Endothelial cell of umbilical vein (primary cell): ENCODE measurements around the gene RTP1. TPM values are rescaled to one million over a fixed set of nuclear protein-coding genes. Genes with fewer than 3 reads are reported as not detected.

Experiments
- BruUV-seq: library from RNA; stranded (reverse); fragments of 400-500 nt; replicated peaks from 2 replicates; lab custom pipeline; 2021; lab: Mats Ljungman, UMichigan
- CTCF ChIA-PET: fragments of 300-600, 350-600 bp; sonication (Branson Sonifier 250); formaldehyde crosslinking; loops from one replicate; lab custom pipeline; 2021; ENCODE audit warnings: antibody characterized with exemption, inconsistent platforms; lab: Charles Lee
- POLR2A ChIA-PET: fragments of 300-600, 350-600 bp; sonication (Branson Sonifier 250); formaldehyde crosslinking; loops from one replicate; lab custom pipeline; 2021; ENCODE audit warnings: antibody characterized with exemption, inconsistent platforms; lab: Charles Lee
- DNase-seq: peaks from one replicate; pipeline ENCODE4 v3.0.0-alpha.2; 2011; ENCODE audit warnings: low read depth, low spot score
- FAIRE-seq: peaks from 2 replicates; lab custom pipeline; 2011; peaks lifted over from hg19 to GRCh38; lab: Jason Lieb, UNC
- H2AFZ ChIP-seq: 2 replicates; pipeline ENCODE4 v1.6.0; 2012; ENCODE audit warnings: low read depth, low read length, control low read depth, inconsistent platforms
- H3K27ac ChIP-seq: 2 replicates; pipeline ENCODE4 v1.5.1; 2011; ENCODE audit warnings: low read depth, mild to moderate bottlenecking, control low read depth, low read length, moderate library complexity; ENCODE audit not compliant: insufficient read depth
- H3K27me3 ChIP-seq, 2 experiments: 2 replicates each; pipeline versions ENCODE4 v1.6.0 to v1.6.1; 2011; ENCODE audit warnings: low read length in 2 of 2, mixed read lengths in 1 of 2; ENCODE audit not compliant: control insufficient read depth in 2 of 2, insufficient read depth in 2 of 2
- H3K36me3 ChIP-seq, 2 experiments: 2 replicates in 1 of 2; 3 replicates in 1 of 2; pipeline ENCODE4 v1.5.1; 2011; ENCODE audit warnings: low read length in 2 of 2, mild to moderate bottlenecking in 1 of 2, moderate library complexity in 1 of 2; ENCODE audit not compliant: control insufficient read depth in 2 of 2, insufficient read depth in 2 of 2; ENCODE audit errors: extremely low read depth in 1 of 2
- H3K4me1 ChIP-seq: 3 replicates; pipeline ENCODE4 v1.5.1; 2011; ENCODE audit warnings: mild to moderate bottlenecking, low read length; ENCODE audit not compliant: control insufficient read depth, insufficient read depth; ENCODE audit errors: extremely low read depth
- H3K4me2 ChIP-seq: 2 replicates; pipeline ENCODE4 v1.6.1; 2011; ENCODE audit warnings: low read length, control low read depth, mixed read lengths; ENCODE audit not compliant: insufficient read depth
- H3K4me3 ChIP-seq, 3 experiments: fragments of 200-600 bp in 1 of 3; sonication (generic), shearing (Covaris generic) in 1 of 3; replicated peaks in 1 of 3; 2 replicates each; pipeline ENCODE4 v1.5.1; 2011 to 2016; ENCODE audit warnings: control low read depth in 3 of 3, low read length in 3 of 3, mild to moderate bottlenecking in 2 of 3, inconsistent platforms in 1 of 3, low read depth in 1 of 3, moderate library complexity in 1 of 3; ENCODE audit not compliant: insufficient read depth in 1 of 3
- H3K79me2 ChIP-seq: 2 replicates; pipeline ENCODE4 v1.6.0; 2012; ENCODE audit warnings: low read length, inconsistent platforms; ENCODE audit not compliant: control insufficient read depth, insufficient read depth
- H3K9ac ChIP-seq: replicated peaks from 2 replicates; pipeline ENCODE3; 2011; ENCODE audit warnings: low read length, control low read depth; ENCODE audit not compliant: insufficient read depth; ENCODE audit errors: extremely low read depth
- H3K9me1 ChIP-seq: replicated peaks from 3 replicates; pipeline ENCODE4 v1.6.0; 2011; ENCODE audit warnings: mild to moderate bottlenecking, low read length; ENCODE audit not compliant: control insufficient read depth, insufficient read depth; ENCODE audit errors: extremely low read depth
- H3K9me3 ChIP-seq: replicated peaks from 2 replicates; pipeline ENCODE4 v1.5.1; 2012; ENCODE audit warnings: low read length, inconsistent platforms; ENCODE audit not compliant: control insufficient read depth, insufficient read depth
- H4K20me1 ChIP-seq: replicated peaks from 2 replicates; pipeline ENCODE3; 2011; ENCODE audit warnings: mild to moderate bottlenecking, low read length; ENCODE audit not compliant: control insufficient read depth, insufficient read depth; ENCODE audit errors: extremely low read depth
- EZH2 ChIP-seq: IDR thresholded peaks from 2 replicates; pipeline ENCODE4 v1.6.1; 2012; ENCODE audit warnings: borderline replicate concordance, low read depth, mild to moderate bottlenecking, moderate library complexity, low read length, inconsistent platforms; ENCODE audit not compliant: severe bottlenecking
- FOS ChIP-seq: IDR thresholded peaks from 2 replicates; pipeline ENCODE4 v1.6.1; 2011; ENCODE audit warnings: mild to moderate bottlenecking, low read length, moderate library complexity, borderline replicate concordance; ENCODE audit not compliant: insufficient read depth
- GATA2 ChIP-seq: IDR thresholded peaks from 2 replicates; pipeline ENCODE4 v1.7.0; 2011; ENCODE audit warnings: low read depth, mild to moderate bottlenecking, moderate library complexity, mixed read lengths, low read length; ENCODE audit not compliant: insufficient read length, insufficient read depth
- MAX ChIP-seq: IDR thresholded peaks from 2 replicates; pipeline ENCODE4 v1.6.1; 2011; ENCODE audit not compliant: insufficient read depth, insufficient read length
- MYC ChIP-seq: IDR thresholded peaks from one replicate; pipeline ENCODE4 v1.6.1; 2011; ENCODE audit warnings: mild to moderate bottlenecking, low read depth, low read length
- POLR2A ChIP-seq: IDR thresholded peaks from 2 replicates; pipeline ENCODE4 v1.6.1; 2012; ENCODE audit warnings: low read depth, mild to moderate bottlenecking, control low read depth, low read length
- POLR2AphosphoS5 ChIP-seq: IDR thresholded peaks from 2 replicates; pipeline ENCODE4 v1.6.1; 2012; ENCODE audit warnings: low read depth, mild to moderate bottlenecking, control low read depth, low read length, moderate library complexity; ENCODE audit not compliant: insufficient read depth
- dilution Hi-C: fragments of 300-500 bp; cut with MboI; formaldehyde crosslinking; loops from one replicate; pipeline ENCODE4 v1.15.0; 2019; ENCODE audit warnings: low sequenced_read_pairs; ENCODE audit not compliant: extremely low pct_ligation_motif_present
- intact Hi-C: fragments of 100-400 bp; cut with micrococcal nuclease; formaldehyde crosslinking; loops from one replicate; pipeline ENCODE4 v1.10.0; 2022
- polyA plus RNA-seq, 4 experiments: library from polyadenylated mRNA; depleted of rRNA in 3 of 4; stranded (reverse) in 3 of 4; unstranded in 1 of 4; fragments of >200 nt; gene quantifications; 2 replicates each; pipeline versions ENCODE4 v1.2.1 to v1.2.3, GENCODE V29; 2011 to 2012; ENCODE audit warnings: missing spikeins in 1 of 4
- total RNA-seq: library from RNA; stranded (reverse); gene quantifications from 2 replicates; pipeline ENCODE4 v1.2.3, GENCODE V29; 2021

Gene RTP1
- total and polyA plus RNA-seq, 2 donors (not counting 3 experiments of a cell fraction or from before 2014, with no cell fraction given) = not detected

- no peaks in the 10 kb centered on the region for H3K4me1 ChIP-seq
- ChIA-PET CTCF (interaction anchor here (0.6 to 1.6 kb wide), 4 partner anchors 9 to 485 kb away, joined by 3 to 6 read pairs (median 3); no protein-coding TSS in a partner anchor), POLR2A (interaction anchor here (0.7 kb wide), 1 partner anchor 21 kb away, joined by 3 read pairs; no protein-coding TSS in a partner anchor)
- no peak for FAIRE-seq
- no peaks in the 10 kb centered on the region for H3K9me3 ChIP-seq
- no peak for DNase-seq
- H3K9ac ChIP-seq = no peak overlapping the region
- H3K4me2 ChIP-seq = no peak overlapping the region
- intact Hi-C loops (no loop called here), dilution Hi-C loops (no loop called here)
- H3K9me1 ChIP-seq = no peaks in the 10 kb centered on the region
- H3K36me3 ChIP-seq = no peaks in the 10 kb centered on the region
- no peak overlapping the region for H3K4me3 ChIP-seq
- H4K20me1 ChIP-seq = no peaks in the 10 kb centered on the region
- TF ChIP-seq POLR2A (no peak), MAX (no peak), MYC (no peak), GATA2 (no peak)
- no peak overlapping the region for H3K27ac ChIP-seq
- BruUV-seq = no TSS peak
- peaks cover 0 to 3% of the 10 kb centered on the region in 2 experiments for H3K27me3 ChIP-seq
- H2AFZ ChIP-seq = no peak overlapping the region
- H3K79me2 ChIP-seq = no peaks in the 10 kb centered on the region
Measured at GRCh38 chr3:187228740-187229139, 31.5 kb downstream of the RTP1 start.

GRCh38 chr3:187230011-187230410 lies 32.7 kb downstream of the RTP1 start:
- intact Hi-C loops = no loop called here
- no peak for FAIRE-seq

More at GRCh38 chr3:187230011-187230410, 32.7 kb downstream of the RTP1 start:
- Histone ChIP-seq H3K27ac (no peak overlapping the region), H3K9ac (no peak overlapping the region), H4K20me1 (no peaks in the 10 kb centered on the region), H3K27me3 (peaks cover 0 to 3% of the 10 kb centered on the region in 2 experiments), H2AFZ (no peak overlapping the region), H3K4me1 (no peaks in the 10 kb centered on the region), H3K9me3 (no peaks in the 10 kb centered on the region), H3K4me2 (no peak overlapping the region), H3K4me3 (no peak overlapping the region), H3K9me1 (no peaks in the 10 kb centered on the region), H3K79me2 (no peaks in the 10 kb centered on the region), H3K36me3 (no peaks in the 10 kb centered on the region)
- no TSS peak for BruUV-seq
- ChIA-PET CTCF (interaction anchor here (1.1 to 1.5 kb wide), 2 partner anchors 10 to 450 kb away, joined by 5 to 8 read pairs; no protein-coding TSS in a partner anchor), POLR2A (no interaction called here)
- dilution Hi-C loops = no loop called here
- DNase-seq = no peak
- no peak for TF ChIP-seq EZH2
- no peak for TF ChIP-seq POLR2AphosphoS5
- no peak for TF ChIP-seq GATA2
- no peak for TF ChIP-seq MYC
- no peak for TF ChIP-seq MAX
- no peak for TF ChIP-seq FOS
- TF ChIP-seq POLR2A = no peak
